AG04449 (cell line): Measurements from ENCODE around the gene DDX24.

Experiments used
- CTCF ChIA-PET: fragments of 350-600 bp; formaldehyde crosslinking; extraction: SDS; loops from one replicate; lab custom pipeline; 2021; ENCODE audit warnings: antibody characterized with exemption; lab: Yijun Ruan, JAX
- POLR2A ChIA-PET: fragments of 400-600, 350-600 bp; formaldehyde crosslinking; extraction: SDS; loops from one replicate; lab custom pipeline; 2020; ENCODE audit warnings: antibody characterized with exemption, inconsistent platforms; lab: Yijun Ruan, JAX
- DNase-seq: peaks from one replicate; pipeline ENCODE4 v3.0.0-alpha.2; 2010; ENCODE audit warnings: low read depth, low spot score
- H3K4me3 ChIP-seq: 2 replicates; pipeline ENCODE4 v1.5.1; 2011; ENCODE audit warnings: low read depth, mild to moderate bottlenecking, control low read depth, low read length
- CTCF ChIP-seq: IDR thresholded peaks from one replicate; pipeline ENCODE4 v1.5.1; 2011; ENCODE audit warnings: mild to moderate bottlenecking, moderate library complexity, low read length, control low read depth, inconsistent platforms; ENCODE audit not compliant: insufficient read depth; ENCODE audit errors: missing control alignments

The DDX24 gene

GRCh38 chr14:94009767-94010166, 71.2 kb downstream of the DDX24 start:
- no peak overlapping the region for H3K4me3 ChIP-seq
- ChIA-PET CTCF (interaction anchor here (1.0 to 6.9 kb wide), 5 partner anchors 70 to 171 kb away, joined by 3 to 48 read pairs (median 4); no protein-coding TSS in a partner anchor), POLR2A (no interaction called here)
- no peak for TF ChIP-seq CTCF
- no peak for DNase-seq

GRCh38 chr14:94008234-94008633, 72.8 kb downstream of the DDX24 start:
- CTCF ChIA-PET: interaction anchor here (1.2 to 6.9 kb wide), 2 partner anchors 28 to 68 kb away, joined by 3 to 48 read pairs; no protein-coding TSS in a partner anchor

GRCh38 chr14:94005324-94006073, 75.5 kb downstream of the DDX24 start:
- ChIA-PET CTCF (interaction anchor here (0.6 to 12.0 kb wide), 12 partner anchors 9 to 351 kb away, joined by 3 to 472 read pairs (median 4); partner anchors contain the start of gene IFI27L2), POLR2A (no interaction called here)

More at GRCh38 chr14:94008234-94008633, 72.8 kb downstream of the DDX24 start:
- DNase-seq: no peak
- no peak for TF ChIP-seq CTCF
- no peak overlapping the region for H3K4me3 ChIP-seq
- POLR2A ChIA-PET: no interaction called here

GRCh38 chr14:94004015-94004414, 77.0 kb downstream of the DDX24 start:
- TF ChIP-seq CTCF: no peak
- DNase-seq: no peak
- H3K4me3 ChIP-seq: no peak overlapping the region
- ChIA-PET POLR2A (no interaction called here), CTCF (interaction anchor here (1.0 to 12.0 kb wide), 12 partner anchors 9 to 134 kb away, joined by 3 to 472 read pairs (median 4); partner anchors contain the start of genes IFI27L2 and OTUB2)

More at GRCh38 chr14:94005324-94006073, 75.5 kb downstream of the DDX24 start:
- H3K4me3 ChIP-seq: no peak overlapping the region
- no peak for DNase-seq
- TF ChIP-seq CTCF: peak; percentile 45

- ChIA-PET POLR2A (no interaction called here), CTCF (interaction anchor here (1.0 to 12.0 kb wide), 11 partner anchors 8 to 135 kb away, joined by 3 to 472 read pairs (median 4); partner anchors contain the start of gene OTUB2)
- H3K4me3 ChIP-seq: no peak overlapping the region
- TF ChIP-seq CTCF: no peak
- DNase-seq: no peak
Observed at GRCh38 chr14:94003397-94003796, 77.6 kb downstream of the DDX24 start.

- DNase-seq: no peak
- CTCF ChIA-PET: interaction anchor here (0.6 to 12.0 kb wide), 22 partner anchors 8 to 168 kb away, joined by 3 to 472 read pairs (median 4); no protein-coding TSS in a partner anchor
- POLR2A ChIA-PET: no interaction called here
- H3K4me3 ChIP-seq: no peak overlapping the region
- peak; percentile 97 for TF ChIP-seq CTCF
Observed at GRCh38 chr14:94001501-94002396, 79.3 kb downstream of the DDX24 start.
